ENCODE results near the gene DNAJA3.

DNAJA3 gene

GRCh38 chr16:4500272-4500671 lies 74.6 kb downstream of the DNAJA3 start:
- Histone ChIP-seq H3K4me1 (ENCODE audit: low read length) (peaks cover 6% of the 10 kb centered on the region), H3K9me3 (ENCODE audit: insufficient read depth, low read length) (no peaks in the 10 kb centered on the region), H2AFZ (ENCODE audit: low read depth, low read length) (no peak overlapping the region), H3K9ac (ENCODE audit: low read length) (no peak overlapping the region), H3K4me3 (ENCODE audit: low read length) (no peak overlapping the region), H3K79me2 (ENCODE audit: low read length) (peaks cover 36% of the 10 kb centered on the region), H3K27ac (ENCODE audit: low read length) (no peak overlapping the region), H4K20me1 (ENCODE audit: insufficient read depth, low read length) (peaks cover 16% of the 10 kb centered on the region; the same call in 1 of the 2 replicates), H3K4me2 (ENCODE audit: low read length) (no peak overlapping the region), H3K27me3 (ENCODE audit: low read depth, low read length) (no peaks in the 10 kb centered on the region), H3K36me3 (replicated peaks; ENCODE audit: low read depth, low read length) (peaks cover 9% of the 10 kb centered on the region)
- no peak for TF ChIP-seq EZH2phosphoT487 (IDR thresholded peaks at IDR 0.05; ENCODE audit: low read depth)
- TF ChIP-seq CTCF (IDR thresholded peaks at IDR 0.05; ENCODE audit: low read depth, low read length), result no peak

GRCh38 chr16:4501071-4501478 lies 75.4 kb downstream of the DNAJA3 start:
- peaks cover 34% of the 10 kb centered on the region for H3K79me2 ChIP-seq (ENCODE audit: low read length)
- no peak overlapping the region for H3K27ac ChIP-seq (ENCODE audit: low read length)
- no peaks in the 10 kb centered on the region for H3K9me3 ChIP-seq (ENCODE audit: insufficient read depth, low read length)
- H3K4me2 ChIP-seq (ENCODE audit: low read length), result no peak overlapping the region
- no peak for TF ChIP-seq EZH2phosphoT487 (IDR thresholded peaks at IDR 0.05; ENCODE audit: low read depth)
- TF ChIP-seq CTCF (IDR thresholded peaks at IDR 0.05; ENCODE audit: low read depth, low read length), result no peak
- H3K4me1 ChIP-seq (ENCODE audit: low read length), result peaks cover 14% of the 10 kb centered on the region
- H3K36me3 ChIP-seq (replicated peaks; ENCODE audit: low read depth, low read length), result peaks cover 10% of the 10 kb centered on the region
- H3K4me3 ChIP-seq (ENCODE audit: low read length), result no peak overlapping the region
- no peak overlapping the region for H2AFZ ChIP-seq (ENCODE audit: low read depth, low read length)
- peaks cover 16% of the 10 kb centered on the region; the same call in 1 of the 2 replicates for H4K20me1 ChIP-seq (ENCODE audit: insufficient read depth, low read length)
- H3K9ac ChIP-seq (ENCODE audit: low read length), result no peak overlapping the region
- H3K27me3 ChIP-seq (ENCODE audit: low read depth, low read length), result no peaks in the 10 kb centered on the region

- peak overlapping the region; percentile 83 for H3K27ac ChIP-seq (ENCODE audit: low read length)
- H3K4me3 ChIP-seq (ENCODE audit: low read length), result peak overlapping the region; percentile 61
- peak overlapping the region; percentile 51 for H3K9ac ChIP-seq (ENCODE audit: low read length)
- no peaks in the 10 kb centered on the region for H3K27me3 ChIP-seq (ENCODE audit: low read depth, low read length)
- H4K20me1 ChIP-seq (ENCODE audit: insufficient read depth, low read length), result peaks cover 11% of the 10 kb centered on the region; the same call in 1 of the 2 replicates
- H3K36me3 ChIP-seq (replicated peaks; ENCODE audit: low read depth, low read length), result peaks cover 29% of the 10 kb centered on the region
- peaks cover 17% of the 10 kb centered on the region for H3K79me2 ChIP-seq (ENCODE audit: low read length)
- H3K4me2 ChIP-seq (ENCODE audit: low read length), result peak overlapping the region; percentile 82
- peaks cover 21% of the 10 kb centered on the region for H3K4me1 ChIP-seq (ENCODE audit: low read length)
- H2AFZ ChIP-seq (ENCODE audit: low read depth, low read length), result no peak overlapping the region
- no peak for TF ChIP-seq EZH2phosphoT487 (IDR thresholded peaks at IDR 0.05; ENCODE audit: low read depth)
- no peak for TF ChIP-seq CTCF (IDR thresholded peaks at IDR 0.05; ENCODE audit: low read depth, low read length)
- no peaks in the 10 kb centered on the region for H3K9me3 ChIP-seq (ENCODE audit: insufficient read depth, low read length)
Observed at GRCh38 chr16:4505356-4506147, 79.9 kb downstream of the DNAJA3 start.
